ENCODE results near the gene COA7.

COA7 gene

DNA sequence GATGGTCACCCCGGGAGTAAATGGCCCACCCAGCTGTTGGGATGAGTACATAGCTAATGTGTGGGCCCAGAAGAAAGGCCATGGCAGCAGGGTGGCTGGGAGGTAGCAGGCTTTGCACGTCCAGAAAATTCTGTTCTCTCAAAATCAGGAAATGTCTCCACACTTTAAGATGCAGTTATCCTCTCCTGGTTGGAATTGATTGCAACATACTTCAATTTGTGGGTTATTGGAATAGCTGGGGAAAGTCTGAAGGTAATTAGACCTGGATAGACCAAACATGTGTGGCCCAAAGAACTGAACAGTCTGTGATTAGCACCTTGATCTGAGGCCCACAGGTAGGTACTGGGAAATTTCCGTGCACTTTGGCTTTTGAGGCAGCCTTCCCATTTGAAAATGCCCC is 30.2 kb downstream of the COA7 start:
- DNase-seq, result no peak

GRCh38 chr1:52667290-52667689 is 30.9 kb downstream of the COA7 start:
- DNase-seq, result no peak

DNA sequence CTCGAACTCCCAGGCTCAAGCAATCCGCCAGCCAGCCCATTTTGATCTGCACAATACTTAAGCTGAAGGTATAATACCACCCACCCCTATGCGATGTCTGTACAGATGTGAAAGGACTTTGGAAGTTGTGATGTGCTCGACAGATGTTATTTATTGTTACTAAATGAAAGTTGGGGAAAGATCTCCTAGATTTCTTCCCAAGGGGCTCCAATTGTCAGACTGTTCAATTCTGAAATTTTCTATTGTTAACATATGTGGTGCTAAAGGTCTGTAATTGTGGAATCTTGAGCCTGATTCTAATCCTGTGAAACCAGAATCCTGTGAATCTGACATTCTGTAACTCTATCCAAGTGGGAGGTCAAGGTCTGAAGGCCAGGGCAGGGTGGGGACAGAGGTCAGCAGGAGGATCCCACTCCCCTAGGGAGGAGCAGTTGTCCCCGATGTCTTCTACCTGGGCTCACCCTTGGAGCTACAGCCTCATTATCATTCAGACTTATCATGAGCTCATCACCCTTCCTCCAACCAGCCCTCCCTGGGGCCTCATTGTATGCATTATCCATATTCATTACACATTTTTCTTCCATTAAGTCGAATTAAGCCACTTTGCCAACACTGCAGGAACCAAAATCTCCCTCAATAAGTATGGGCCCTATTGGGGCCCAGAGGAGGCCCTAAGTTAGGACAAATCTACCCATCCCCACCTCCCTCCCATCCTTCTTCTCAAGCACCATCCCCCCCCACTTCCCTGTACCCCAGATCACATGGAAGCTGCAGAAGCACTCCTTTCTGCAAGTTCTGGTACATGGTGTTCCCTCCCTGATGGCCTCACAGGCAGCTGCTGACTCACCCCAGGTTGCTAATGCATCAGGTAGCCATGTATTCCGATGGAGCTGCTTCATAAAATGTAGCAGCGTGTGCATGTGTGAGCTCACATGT is 32.9 kb downstream of the COA7 start:
- DNase-seq, result no peak

- no peak for DNase-seq
Measured at GRCh38 chr1:52663716-52664115, 34.4 kb downstream of the COA7 start.

- DNase-seq, result peak; percentile 1
Measured at GRCh38 chr1:52662645-52663313, 35.4 kb downstream of the COA7 start.

DNA sequence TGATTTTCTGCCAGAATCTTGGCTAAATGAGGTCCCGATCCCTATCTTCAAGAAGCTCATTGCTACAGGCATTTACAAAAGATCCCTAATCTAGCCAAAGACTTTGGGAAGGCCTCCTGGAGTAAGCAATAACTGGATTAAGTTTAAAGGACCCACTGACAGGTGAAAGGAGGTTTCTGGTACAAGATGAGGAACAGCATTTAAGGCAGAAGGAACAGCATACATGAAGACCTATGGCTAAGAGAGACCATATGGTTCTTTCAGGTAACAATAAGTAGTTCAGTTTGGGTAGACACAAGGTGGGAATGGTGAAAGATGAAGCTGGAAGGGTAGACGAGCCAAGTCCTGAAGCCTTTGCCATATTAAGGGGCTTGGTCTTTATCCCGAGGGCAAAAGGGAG is 37.3 kb downstream of the COA7 start:
- DNase-seq, result no peak

DNA sequence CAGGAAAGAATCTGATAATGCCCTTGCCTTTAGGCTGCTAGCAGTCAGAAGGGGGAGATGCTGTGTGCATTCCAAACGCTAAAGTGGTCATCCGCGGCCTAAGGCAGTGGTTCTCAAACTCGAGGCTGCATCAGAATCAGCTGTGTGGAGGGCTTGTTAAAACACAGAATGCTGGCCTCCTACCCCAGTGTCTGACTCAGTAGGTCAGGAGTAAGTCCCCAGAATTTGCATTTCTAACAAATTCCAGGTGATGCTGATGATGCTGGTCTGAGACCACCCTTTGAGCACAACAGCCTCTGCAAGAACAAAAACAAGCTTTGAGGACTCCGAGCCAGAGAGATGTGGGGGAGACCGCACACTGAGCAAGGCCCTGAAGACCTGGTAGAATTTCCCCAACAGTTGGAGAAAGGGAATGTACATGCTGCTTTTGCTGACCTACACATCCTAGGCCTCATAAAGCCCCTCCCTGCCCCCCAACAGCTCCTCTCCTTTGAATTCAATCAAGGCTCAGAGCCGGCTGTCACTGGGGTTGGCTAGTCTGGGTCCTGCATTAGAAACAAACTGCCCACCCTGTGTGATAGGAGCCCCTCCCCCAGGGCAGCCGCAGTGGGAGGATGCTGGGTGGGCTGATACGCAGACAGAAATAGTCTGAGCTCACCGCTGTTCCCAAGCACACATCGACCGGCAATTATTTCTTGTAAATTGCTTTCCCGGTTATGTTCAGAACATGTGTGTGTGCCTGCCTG is 38.1 kb downstream of the COA7 start:
- no peak for DNase-seq

GRCh38 chr1:52659356-52659755 is 38.8 kb downstream of the COA7 start:
- DNase-seq, result no peak

DNA sequence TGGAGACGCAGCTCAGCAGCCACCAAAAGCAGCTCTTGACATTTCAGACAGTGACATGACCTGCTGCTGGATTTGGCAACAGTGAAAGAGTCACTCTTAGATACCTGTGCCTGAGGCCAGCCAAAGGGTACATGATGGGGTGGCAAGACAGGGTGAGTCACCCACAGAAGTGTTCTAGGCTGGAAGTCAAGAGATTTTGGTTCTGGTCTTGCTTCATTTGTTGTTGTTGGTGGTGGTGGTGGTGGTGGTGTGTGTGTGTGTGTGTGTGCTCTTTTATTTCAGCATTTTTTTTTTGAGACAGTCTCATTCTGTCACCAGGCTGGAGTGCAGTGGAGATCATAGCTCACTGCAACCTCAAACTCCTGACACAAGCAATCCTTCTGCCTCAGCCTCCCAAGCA is 39.4 kb downstream of the COA7 start:
- no peak for DNase-seq

DNA sequence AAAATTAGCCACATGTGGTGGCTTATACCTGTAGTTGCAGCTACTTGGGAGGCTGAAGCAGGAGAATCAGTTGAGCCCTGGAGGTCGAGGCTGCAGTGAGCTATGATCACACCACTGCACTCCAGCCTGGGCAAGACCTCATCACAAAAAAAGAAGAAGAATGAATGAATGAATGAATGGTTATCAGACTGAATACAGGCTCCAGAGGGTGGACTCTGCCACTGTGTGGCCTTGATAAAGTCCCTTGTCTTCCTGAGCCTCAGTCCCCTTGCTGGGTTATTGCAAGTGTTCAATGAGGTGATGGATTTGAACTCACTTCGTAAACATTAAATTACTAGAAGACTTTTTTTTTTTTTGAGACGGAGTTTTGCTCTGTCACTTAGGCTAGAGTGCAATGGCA is 40.4 kb downstream of the COA7 start:
- no peak for DNase-seq

DNA sequence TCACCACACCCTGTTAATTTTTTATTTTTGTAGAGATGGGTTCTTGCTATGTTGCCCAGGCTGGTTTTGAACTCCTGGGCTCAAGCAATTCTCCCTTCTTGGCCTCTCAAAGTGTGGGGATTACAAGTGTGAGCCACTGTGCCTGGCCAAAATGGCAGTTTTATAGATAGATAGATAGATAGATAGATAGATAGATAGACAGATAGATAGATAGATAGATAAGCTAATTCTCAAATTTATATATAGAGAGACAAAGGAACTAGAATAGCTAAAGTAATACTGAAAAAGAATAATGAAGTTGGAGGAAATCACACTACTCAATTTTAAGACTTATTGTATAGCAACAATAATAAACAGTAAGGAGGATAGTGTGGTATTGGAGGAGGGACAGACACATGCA is 44.1 kb downstream of the COA7 start:
- DNase-seq, result no peak

DNA sequence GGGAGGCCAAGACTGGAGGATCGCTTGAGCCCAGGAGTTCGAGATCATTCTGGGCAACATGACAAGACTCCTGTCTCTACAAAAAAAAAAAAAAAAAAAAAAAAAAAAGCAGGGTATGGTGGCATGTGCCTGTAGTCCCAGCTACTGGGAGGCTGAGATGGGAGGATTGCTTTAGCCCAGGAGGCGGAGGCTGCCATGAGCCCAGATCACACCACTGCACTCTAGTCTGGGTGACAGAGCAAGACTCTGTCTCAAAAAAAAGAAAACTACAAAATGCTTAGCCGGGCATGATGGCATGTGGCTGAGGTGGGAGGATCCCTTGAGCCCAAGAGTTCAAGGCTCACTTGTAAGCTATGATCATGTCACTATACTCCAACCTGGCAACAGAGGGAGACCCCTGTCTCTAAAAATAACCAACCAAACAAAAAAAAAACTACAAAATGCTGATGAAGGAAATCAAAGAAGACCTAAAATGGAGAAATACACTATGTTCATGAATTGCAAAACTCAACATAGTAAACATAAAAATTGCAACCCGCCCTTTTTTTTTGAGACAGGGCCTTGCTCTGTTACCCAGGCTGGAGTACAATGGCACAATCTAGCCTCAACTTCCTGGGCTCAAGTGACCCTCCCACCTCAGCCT is 44.8 kb downstream of the COA7 start:
- no peak for DNase-seq

- DNase-seq, result no peak
Measured at GRCh38 chr1:52651904-52652303, 46.2 kb downstream of the COA7 start.

DNA sequence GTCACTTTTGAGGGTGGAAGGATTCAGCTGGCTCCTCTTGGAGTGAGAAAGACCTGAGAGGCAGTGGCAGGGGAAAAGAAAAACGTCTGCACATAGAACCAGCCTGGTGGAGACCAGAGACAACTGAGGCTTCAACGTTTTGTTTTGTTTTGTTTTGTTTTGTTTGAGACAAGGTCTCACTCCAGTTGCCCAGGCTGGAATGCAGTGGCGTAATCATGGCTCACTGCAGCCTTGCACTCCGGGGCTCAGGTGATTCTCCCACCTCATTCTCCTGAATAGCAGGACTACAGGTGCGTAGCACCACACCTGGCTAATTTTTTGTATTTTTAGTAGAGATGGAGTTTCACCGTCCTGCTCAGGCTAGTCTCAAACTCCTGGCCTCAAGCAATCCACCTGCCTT is 52.9 kb downstream of the COA7 start:
- DNase-seq, result no peak

DNA sequence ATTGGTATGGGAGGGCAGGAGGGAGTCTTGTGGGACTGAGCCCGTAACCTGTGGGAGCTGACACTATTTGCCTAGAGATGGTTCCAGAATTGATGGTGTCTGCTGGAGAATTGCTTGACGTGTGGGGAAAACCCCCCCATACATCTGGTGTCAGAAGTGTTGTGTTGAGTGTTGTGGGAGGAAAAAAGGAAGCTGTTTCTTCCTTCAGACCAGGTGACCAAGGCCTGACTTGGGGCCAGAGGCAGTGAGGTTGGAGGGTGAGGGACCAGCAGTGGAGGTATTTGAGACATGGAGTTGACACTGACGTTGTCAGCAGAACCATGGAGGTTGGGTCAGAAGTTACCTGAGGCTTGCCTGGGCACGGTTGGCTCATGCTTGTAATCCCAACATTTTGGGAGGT is 56.8 kb downstream of the COA7 start:
- DNase-seq, result no peak

DNA sequence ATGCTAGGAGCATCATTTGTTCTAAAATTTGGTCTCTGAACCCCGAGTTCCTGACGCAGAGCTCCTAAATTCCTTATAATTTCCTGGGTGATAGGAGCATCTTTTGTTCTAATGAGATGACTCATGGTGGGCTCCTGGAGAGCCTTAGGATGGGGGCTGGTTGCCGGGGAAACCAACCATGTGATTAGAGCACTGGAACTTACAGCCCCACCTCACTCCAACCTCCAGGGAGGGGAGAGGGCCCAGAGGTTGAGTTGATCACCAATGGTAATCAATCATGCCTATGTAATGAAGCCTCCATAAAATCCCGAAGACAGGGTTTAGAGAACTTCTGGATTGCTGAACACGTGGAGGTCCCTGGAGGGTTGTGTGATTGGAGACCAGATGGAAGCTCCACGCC is 57.5 kb downstream of the COA7 start:
- no peak for DNase-seq

- DNase-seq, result no peak
Measured at GRCh38 chr1:52637946-52638345, 60.2 kb downstream of the COA7 start.

DNA sequence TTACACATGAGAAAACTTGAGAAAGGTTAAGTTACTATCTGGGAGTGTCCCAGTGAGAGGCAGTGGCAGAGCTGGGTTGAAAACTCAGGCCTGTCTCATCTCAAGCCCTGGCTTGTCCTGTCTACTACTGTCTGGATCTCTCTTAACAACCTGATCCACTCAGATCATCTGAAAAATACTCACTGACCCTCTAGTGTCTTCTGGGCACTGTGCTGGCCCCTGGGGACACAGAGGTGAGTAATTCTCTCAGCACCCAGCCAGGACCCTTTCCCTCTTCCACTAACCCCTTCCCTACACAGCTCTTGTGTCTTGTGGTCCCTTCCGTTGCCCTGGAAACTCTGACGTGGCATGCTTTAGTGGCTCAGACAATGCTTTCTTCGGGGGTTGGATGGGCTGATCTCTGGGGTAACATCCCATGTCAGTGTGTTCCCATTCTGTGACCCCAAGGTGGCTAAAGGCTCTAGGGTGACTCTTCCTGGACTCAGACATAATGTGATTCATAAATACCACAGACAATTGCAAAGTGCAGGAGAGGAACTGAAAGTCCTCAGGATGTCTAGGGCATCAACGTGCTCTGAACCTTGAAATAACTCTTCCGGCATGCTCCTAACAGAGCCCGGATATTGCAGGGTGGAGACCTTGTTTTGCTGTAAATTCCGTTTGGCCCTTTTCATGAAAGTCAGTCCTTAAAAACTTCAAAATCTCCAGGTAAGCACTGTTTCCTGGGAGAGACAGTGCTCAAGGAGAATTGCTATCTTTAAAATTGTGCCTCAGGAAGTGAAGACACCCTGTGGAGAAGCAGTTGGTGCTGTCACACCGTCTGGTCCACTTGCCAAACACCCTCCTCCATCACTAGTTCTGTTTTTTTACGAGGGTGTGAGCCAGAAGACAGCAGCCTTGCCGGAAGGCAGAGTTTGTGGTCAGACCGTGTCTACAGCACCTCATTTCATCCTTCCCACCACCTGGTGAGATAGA is 61.1 kb downstream of the COA7 start:
- DNase-seq, result no peak

DNA sequence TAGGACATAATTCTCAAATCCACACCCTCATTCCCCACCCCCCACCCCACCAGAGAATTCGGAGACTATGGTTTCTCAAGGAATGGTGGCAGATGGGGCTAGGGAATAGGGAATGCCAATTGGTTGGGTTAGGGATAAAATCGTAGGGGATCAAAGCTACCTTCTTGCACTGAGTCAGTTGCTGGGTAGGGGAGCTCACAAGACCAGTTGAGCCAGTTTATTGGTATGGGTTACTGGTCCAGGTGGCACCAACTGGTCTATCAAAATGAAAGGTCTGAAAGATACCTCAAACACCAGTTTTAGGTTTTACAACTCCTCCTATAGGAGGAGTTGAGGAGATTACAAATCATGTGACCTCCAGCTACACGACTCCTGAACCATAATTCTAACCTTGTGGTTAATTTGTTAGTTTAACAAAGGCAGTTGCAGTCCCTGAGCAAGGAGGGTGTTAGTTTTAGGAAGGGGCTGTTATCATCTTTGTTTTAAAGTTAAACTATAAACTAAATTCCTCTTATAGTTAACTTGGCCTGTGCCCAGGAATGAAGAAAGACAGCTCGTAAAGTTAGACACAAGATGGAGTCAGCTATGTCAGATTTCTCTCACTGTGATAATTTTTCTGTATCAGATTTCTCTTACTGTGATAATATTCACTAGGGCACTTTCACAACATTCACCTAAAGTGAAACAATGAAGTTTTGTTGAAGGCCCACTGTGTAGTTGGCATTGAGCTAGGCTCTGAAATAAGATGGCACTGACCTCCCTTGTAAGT is 62.6 kb downstream of the COA7 start:
- no peak for DNase-seq

Data from NCI-H524 treated with DMSO at 0.1 percent for 48 hours (cell line).